Hepatocyte (in vitro differentiated cells): ENCODE results near the gene SPATS1.

ENCODE experiments used
- CTCF ChIP-seq: fragments of 200-600 bp; sonication (generic); IDR thresholded peaks from 2 replicates; pipeline ENCODE4 v1.5.1; 2016; ENCODE audit warnings: antibody characterized with exemption, mild to moderate bottlenecking; ENCODE audit not compliant: poor library complexity
- EZH2 ChIP-seq: fragments of 200-600 bp; sonication (generic); IDR thresholded peaks from 2 replicates; pipeline ENCODE4 v1.6.1; 2016; ENCODE audit warnings: antibody characterized with exemption, mild to moderate bottlenecking, borderline replicate concordance
- EZH2phosphoT487 ChIP-seq: fragments of 200-600 bp; sonication (generic); IDR thresholded peaks from one replicate; pipeline ENCODE4 v1.6.1; 2018; ENCODE audit warnings: antibody characterized with exemption, mild to moderate bottlenecking, low read depth, moderate library complexity; ENCODE audit not compliant: unreplicated experiment, severe bottlenecking

DNA sequence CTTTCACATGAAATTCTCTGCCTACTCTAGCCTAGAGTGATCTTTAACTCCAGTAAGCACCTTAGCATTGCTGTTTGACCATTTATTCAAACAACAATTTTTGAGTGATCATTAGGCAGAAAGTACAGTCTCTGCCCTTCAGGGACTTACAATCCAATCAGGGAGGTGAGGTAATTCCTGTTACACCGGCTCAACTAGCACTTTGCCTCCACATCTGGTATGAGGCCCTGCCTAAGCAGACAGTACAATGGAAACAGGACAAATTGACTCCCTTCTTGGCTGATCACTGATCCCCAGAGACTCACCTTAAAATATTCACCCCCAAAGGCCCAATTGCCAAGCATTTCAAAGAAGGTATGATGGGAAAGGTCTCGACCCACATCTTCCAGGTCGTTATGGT lies 30.7 kb upstream of the SPATS1 start:
- TF ChIP-seq CTCF: no peak
- TF ChIP-seq EZH2: no peak
- TF ChIP-seq EZH2phosphoT487: no peak
